ENCODE measurements around the gene TMPO.

DNA sequence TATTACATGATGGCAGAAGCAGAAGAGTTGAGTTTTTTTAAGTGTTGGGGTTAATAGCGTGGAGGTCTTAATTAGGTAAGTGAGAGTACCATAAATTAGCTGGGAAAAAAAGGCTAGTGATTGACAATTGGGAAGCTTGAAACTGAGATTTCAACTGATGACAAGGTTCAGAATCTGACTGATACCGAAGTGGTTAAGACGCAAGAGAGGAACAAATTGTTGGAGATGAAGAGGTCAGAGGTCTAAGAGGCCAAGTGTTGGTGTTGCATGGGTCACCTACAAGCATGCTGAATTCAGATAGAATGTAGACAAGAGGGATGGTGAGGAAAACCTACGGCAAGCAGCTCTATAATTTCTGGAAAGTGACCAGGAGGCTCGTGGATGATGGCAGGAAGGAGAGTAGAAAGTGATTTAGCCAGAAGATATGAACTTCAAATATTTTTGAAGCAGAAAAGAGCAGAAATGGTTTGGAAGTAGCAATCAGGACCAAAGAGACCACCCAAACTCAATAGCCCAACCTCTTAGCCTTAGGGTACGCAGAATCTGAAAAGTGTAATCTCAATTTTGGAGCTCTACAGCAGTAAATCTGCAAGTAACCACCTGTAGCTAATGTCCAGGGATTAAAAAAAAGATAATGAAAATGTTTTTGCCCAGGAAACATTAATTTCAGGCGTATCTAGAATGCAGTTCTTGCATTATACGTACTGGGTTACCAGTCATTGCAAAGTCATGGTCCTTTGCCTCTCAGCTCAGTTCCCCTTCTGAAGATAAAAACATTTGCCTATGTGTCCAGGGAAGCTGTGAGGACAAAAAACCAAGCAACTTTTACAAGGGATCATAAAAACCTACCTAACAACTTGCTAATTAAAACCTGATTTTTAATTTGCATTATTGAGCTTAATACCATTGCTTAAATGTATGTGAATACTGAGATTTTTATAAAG, 1.7 kb upstream of the TMPO start:
- TF ChIP-seq, protein P1, sequence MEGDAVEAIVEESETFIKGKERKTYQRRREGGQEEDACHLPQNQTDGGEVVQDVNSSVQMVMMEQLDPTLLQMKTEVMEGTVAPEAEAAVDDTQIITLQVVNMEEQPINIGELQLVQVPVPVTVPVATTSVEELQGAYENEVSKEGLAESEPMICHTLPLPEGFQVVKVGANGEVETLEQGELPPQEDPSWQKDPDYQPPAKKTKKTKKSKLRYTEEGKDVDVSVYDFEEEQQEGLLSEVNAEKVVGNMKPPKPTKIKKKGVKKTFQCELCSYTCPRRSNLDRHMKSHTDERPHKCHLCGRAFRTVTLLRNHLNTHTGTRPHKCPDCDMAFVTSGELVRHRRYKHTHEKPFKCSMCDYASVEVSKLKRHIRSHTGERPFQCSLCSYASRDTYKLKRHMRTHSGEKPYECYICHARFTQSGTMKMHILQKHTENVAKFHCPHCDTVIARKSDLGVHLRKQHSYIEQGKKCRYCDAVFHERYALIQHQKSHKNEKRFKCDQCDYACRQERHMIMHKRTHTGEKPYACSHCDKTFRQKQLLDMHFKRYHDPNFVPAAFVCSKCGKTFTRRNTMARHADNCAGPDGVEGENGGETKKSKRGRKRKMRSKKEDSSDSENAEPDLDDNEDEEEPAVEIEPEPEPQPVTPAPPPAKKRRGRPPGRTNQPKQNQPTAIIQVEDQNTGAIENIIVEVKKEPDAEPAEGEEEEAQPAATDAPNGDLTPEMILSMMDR (IDR thresholded peaks at IDR 0.05): no peak
- TF ChIP-seq POLR2A (IDR thresholded peaks at IDR 0.05) (no peak), POLR2AphosphoS5 (IDR thresholded peaks at IDR 0.05) (no peak)
